ENCODE data around the gene SASS6.

DNA sequence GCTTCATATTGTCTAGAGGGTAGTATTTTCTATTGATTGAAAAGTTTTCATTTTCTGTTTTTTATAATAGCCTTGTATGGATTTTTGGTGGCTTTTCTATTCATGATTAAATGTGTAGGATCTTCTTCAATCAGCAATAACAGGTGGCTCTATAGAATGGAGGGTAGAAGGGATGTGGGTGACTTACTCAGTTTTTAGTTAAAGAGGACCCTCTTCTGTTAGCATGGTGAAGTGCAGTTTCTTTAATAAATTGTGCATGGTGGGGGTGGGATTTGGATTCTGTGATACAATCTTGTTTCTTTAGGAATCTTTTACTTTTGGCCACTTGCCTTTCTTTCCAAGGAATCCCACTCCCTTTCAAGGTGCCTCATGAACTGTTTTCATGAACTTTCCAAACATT, 98.3 kb downstream of the SASS6 start:
- TF ChIP-seq, protein P1, sequence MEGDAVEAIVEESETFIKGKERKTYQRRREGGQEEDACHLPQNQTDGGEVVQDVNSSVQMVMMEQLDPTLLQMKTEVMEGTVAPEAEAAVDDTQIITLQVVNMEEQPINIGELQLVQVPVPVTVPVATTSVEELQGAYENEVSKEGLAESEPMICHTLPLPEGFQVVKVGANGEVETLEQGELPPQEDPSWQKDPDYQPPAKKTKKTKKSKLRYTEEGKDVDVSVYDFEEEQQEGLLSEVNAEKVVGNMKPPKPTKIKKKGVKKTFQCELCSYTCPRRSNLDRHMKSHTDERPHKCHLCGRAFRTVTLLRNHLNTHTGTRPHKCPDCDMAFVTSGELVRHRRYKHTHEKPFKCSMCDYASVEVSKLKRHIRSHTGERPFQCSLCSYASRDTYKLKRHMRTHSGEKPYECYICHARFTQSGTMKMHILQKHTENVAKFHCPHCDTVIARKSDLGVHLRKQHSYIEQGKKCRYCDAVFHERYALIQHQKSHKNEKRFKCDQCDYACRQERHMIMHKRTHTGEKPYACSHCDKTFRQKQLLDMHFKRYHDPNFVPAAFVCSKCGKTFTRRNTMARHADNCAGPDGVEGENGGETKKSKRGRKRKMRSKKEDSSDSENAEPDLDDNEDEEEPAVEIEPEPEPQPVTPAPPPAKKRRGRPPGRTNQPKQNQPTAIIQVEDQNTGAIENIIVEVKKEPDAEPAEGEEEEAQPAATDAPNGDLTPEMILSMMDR (IDR thresholded peaks at IDR 0.05) = peak; percentile 31
- TF ChIP-seq ZFX (IDR thresholded peaks at IDR 0.05; ENCODE audit: borderline replicate concordance) = no peak

Data from 22Rv1 (cell line).